Activated gamma-delta T cell treated with anti-CD3 and anti-CD28 coated beads, Interleukin-2, amount 50 U/mL, for 16 hours (primary cell): ENCODE results near the gene PKD1L1.
"Not testable (repeated sequence)": the region's sequence is repeated elsewhere in the genome, so short reads cannot be mapped to it uniquely, and the experiment has no call there.

Source experiments
- DNase-seq: peaks from one replicate; pipeline ENCODE4 v3.0.0-alpha.2; 2020; ENCODE audit warnings: low read depth

PKD1L1 gene

DNA sequence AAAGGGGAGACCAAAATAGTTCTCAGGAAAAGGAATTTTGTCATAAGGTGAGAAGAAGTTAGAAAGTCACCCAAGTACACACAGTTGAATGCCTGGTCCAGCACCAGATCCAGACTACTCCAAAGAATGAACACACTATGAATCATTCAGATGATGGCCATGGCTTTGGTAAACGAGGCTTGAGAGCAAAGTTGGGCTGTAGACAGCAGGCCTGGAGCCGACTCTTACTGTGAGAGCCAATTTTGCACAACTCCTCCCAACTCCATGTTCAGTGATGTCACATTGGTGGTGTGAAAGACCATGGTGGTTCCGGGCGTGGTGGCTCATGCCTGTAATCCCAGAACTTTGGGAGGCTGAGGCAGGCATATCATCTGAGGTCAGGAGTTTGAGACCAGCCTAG is 131.6 kb downstream of the PKD1L1 start:
- DNase-seq, result no peak

GRCh38 chr7:47815867-47816266 is 132.4 kb downstream of the PKD1L1 start:
- DNase-seq, result no peak

DNA sequence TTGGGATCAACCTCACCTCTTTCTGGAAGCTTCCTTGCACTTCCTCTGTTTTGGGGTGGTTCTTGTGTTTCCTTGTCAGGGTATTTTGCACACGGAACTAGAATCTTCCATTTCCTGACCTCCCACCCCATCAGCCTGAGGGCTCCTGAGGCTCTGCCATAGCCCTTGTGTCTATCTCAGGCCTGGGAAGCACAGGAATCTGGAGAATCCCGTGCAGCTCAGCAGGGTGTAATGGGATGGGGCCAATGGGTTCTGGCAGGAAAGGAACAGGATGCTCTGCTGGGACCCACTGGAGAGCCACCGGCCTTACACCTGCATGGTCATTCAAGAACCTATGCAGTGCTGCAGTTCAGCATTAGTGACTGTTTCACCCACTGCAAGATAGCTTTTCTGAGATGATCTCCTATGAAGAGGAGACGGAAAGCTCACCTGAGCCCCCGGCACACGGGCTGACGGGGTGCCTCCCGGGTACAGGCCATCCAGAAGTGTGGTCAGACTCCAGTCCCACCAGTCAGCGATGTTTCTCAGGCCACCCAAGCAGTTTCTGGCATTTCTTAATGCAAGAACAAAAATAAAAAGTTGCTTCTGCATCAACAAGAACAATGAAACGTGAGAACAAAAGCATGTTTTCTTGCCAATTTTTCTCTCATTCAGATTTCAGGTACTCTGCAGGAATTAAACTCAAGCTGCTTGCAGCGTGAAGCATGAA is 133.2 kb downstream of the PKD1L1 start:
- no peak for DNase-seq

DNA sequence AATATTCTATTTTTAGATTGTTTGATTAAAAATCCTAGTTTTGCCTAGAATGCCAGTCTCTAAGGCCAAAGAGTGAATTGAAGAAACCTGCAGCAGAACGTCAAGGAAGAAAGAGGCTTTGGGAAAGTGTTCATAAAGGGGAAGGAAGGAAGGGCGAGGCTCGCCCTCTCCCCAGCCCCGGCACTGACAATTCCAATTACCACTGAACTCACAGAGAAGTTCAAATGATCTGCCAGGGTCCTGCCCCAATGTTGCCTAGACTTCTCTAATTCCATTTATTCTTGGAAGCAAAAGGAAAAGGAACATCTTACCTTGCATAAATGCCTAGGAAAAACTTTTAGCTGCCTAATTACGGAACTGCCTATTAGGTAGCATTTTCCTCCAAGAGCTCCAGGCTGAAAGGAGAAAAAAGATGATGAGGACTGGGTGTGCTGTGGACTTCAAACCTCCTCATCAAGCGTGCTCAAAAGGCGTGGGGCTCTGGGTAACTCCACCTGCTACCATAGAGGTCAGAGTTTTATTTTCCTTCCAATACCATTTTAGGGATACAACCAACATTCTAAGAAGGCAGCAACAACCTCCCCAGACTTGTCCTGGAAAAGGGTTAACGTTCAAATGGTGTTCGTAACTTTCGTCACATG is 134.5 kb downstream of the PKD1L1 start:
- no peak for DNase-seq

DNA sequence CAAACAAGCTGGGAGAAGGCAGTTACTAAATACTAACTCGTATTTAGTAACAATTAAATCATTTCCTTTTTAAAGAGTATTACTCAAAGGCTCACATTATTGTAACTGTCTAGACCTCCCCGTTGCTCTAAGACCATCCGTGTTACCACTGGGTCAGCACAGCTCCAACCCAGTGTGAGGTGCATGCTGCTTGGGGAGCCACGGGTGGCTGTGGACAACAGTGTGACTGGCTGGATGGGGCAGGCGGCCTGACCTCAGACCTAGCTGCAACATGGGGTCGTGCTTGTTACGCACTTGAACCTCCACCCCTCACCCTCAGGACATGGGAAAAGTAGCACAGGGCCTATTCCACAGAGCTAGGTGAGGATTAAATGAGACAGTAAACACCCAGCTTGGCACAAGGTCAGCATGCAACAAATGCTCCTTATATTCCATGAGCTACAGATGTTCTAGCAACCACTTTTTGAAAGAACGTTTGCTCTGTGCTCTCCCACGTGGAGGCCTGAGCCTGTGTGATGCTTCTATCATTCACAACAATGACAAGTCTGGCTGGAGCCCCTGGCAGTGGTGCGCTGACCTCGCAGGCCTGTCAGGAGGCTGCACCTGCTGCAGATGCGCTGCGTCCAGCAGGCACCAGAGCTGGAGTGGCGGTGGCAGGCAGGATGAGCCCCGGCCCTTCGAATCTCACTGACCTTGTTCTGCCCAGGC is 135.7 kb downstream of the PKD1L1 start:
- DNase-seq, result no peak

DNA sequence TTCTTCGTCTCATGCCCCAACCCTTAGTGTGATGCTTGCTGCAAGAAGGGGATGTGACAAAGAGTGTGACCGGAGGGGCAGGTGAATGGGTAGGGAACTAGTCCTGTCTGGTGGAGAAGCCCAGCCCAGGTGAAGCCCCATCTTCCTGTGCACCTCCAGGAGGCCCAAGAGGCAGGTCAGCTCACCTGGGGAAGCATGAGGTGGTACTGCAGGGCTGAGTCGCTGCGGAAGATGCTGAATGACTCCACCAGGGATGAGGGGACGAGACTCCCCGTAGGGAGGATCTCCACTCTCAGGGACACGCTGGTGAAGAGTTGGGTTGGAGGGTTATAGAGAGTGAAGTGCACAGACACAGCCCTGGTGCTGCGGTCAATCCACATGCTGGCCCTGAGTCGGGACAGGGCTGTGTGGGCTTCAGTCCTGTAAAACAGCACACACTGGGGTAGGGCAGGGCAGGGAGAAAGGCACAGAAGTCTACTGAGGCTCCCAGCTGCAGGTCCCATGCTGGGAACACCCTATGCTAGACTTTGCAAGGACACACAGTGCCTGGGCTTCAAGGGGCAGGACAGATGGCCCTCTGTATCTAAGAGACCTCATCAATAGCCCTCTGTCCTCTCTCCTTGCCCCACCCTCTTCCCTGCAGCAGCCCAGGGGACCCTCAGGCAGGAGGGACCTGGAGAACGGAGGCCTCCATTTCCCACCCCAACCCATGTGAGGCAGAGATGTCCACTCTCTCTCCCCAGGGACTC is 136.5 kb downstream of the PKD1L1 start:
- DNase-seq, result no peak

- no peak for DNase-seq
Observed at GRCh38 chr7:47809387-47809786, 138.9 kb downstream of the PKD1L1 start.

- DNase-seq, result no peak
Observed at GRCh38 chr7:47808321-47808720, 139.9 kb downstream of the PKD1L1 start.

DNA sequence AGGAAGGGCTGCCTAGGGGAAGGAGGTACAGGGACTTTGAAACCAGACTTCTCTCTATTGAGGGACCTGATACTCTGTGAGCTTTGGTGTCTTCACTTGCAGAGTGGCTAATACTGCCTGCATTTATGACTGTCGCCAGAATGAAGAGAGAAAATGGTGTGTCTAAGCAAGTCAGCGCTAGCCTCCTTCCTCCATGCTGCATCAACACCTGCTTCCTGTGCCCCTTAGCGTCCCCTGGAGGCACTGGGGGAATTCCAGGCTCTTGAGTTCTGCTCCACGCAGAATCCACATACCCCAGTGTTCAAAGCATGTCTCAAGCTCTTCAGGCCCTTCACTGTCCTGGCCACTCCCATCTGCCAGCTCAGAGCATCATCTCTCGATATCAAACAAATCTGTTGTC is 140.5 kb downstream of the PKD1L1 start:
- DNase-seq, result no peak

DNA sequence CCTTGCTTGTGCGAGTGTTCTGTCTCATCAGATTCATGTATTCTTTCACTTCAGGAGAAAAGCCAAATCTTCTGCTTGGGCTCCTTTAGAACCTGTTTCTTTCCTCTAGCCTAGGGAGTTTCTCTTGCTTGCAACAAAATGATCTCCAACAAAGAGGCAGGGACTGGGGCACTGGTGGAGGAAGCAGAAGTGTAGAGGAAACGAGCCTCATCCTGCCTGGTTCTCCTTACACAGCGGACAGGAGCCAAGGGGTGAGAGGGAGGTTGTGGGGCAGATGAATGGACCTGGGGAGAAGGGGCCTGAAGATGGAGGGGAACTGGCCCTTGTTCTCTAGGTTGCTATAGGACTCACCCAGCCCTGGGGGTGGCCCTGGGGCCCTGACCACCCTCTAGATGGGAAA is 141.1 kb downstream of the PKD1L1 start:
- no peak for DNase-seq

GRCh38 chr7:47806701-47807103 is 141.6 kb downstream of the PKD1L1 start:
- no peak for DNase-seq

GRCh38 chr7:47804767-47805545 is 143.3 kb downstream of the PKD1L1 start:
- no peak for DNase-seq

DNA sequence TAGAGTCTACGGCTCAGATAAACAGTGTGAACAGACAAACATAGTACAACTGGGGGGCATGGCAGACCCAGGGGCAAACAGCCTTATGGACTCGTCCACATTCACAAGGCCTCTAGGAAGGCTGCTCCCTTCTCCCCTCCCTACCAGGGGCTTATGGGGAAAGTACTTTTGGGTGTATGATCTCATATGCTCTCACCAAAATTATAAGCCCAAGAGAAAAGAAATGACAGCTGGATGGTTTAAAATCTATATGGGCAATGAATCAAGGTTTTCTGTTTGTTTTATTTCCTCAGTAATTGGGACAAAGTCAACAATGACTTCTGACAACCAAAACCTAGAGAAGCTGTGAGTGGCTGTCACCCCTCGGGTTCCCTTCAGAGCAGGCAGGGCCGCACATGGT is 144.4 kb downstream of the PKD1L1 start:
- no peak for DNase-seq

- DNase-seq, result no peak
Observed at GRCh38 chr7:47803025-47803424, 145.2 kb downstream of the PKD1L1 start.

GRCh38 chr7:47801423-47801822 is 146.8 kb downstream of the PKD1L1 start:
- DNase-seq, result no peak

DNA sequence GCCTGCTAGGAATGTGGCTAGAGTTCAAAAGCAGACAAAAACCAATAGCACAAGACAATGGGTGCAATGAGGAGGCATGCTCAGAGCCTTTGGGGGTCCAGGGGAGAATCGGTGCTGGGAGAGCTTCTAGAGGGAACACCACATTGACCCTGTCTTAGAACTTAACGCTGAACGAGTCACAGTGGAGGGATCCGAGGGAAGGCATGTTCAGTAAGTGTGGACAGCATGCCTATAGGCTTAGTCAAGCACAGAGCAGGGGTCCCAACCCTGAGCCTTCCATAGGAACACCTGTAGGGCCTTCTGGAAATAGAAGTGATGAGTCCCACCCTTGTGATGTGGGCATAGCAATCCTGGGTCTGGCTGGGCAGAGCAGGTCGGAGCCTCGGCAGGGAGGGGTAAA is 148.7 kb downstream of the PKD1L1 start:
- no peak for DNase-seq

- no peak for DNase-seq
Observed at GRCh38 chr7:47796347-47796746, 151.9 kb downstream of the PKD1L1 start.

- DNase-seq, result no peak
Observed at GRCh38 chr7:47795631-47796030, 152.6 kb downstream of the PKD1L1 start.

DNA sequence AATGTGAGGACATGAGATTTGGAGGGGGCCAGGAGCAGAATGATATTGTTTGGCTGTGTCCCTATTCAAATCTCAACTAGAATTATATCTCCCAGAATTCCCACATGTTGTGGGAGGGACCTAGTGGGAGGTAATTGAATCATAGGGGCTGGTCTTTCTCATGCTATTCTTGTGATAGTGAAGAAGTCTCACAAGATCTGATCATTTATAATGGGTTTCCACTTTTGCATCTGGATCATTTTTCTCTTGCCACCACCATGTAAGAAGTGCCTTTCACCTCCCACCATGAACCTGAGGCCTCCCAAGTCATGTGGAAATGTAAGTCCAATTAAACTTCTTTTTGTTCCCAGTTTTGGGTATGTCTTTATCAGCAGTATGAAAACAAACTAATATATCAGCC is 153.1 kb downstream of the PKD1L1 start:
- DNase-seq, result not testable (repeated sequence)

- DNase-seq, result no peak
Observed at GRCh38 chr7:47794016-47794415, 154.2 kb downstream of the PKD1L1 start.

DNA sequence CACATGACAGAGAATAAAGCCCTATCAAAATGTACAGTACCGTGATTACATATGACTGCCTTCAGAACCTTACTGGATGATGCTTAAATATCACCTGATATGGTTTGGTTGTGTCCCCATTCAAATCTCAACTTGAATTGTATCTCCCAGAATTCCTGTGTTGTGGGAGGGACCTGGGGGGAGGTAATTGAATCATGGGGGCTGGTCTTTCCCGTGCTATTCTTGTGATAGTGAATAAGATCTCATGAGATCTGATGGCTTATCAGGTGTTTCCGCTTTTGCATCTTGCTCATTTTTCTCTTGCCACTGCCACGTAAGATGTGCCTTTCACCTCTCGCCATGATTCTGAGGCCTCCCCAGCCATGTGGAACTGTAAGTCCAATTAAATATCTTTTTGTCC is 155.1 kb downstream of the PKD1L1 start:
- DNase-seq, result not testable (repeated sequence)
